COLO829 (cell line): ENCODE results near the gene BCL2.
"Not testable (repeated sequence)": the region's sequence is repeated elsewhere in the genome, so short reads cannot be mapped to it uniquely, and the experiment has no call there.

Experiments
- DNase-seq: peaks from one replicate; pipeline ENCODE4 v3.0.0; 2012; ENCODE audit warnings: low spot score

The BCL2 gene

GRCh38 chr18:63234432-63234831 lies 85.1 kb downstream of the BCL2 start:
- DNase-seq = no peak

- no peak for DNase-seq
These were observed 86.2 kb downstream of the BCL2 start for GRCh38 chr18:63233334-63233733.

GRCh38 chr18:63232826-63233225 lies 86.7 kb downstream of the BCL2 start:
- DNase-seq = no peak

- DNase-seq = no peak
These were observed 89.6 kb downstream of the BCL2 start for GRCh38 chr18:63229971-63230370.

GRCh38 chr18:63225434-63225833 lies 94.1 kb downstream of the BCL2 start:
- no peak for DNase-seq

- DNase-seq = no peak
These were observed 94.9 kb downstream of the BCL2 start for GRCh38 chr18:63224630-63225029.

- DNase-seq = no peak
These were observed 95.7 kb downstream of the BCL2 start for GRCh38 chr18:63223837-63224236.

GRCh38 chr18:63220903-63221302 lies 98.7 kb downstream of the BCL2 start:
- DNase-seq = no peak

GRCh38 chr18:63218472-63218871 lies 101.1 kb downstream of the BCL2 start:
- DNase-seq = peak; percentile 13

- no peak for DNase-seq
These were observed 102.9 kb downstream of the BCL2 start for GRCh38 chr18:63216516-63217311.

- DNase-seq = no peak
These were observed 105.5 kb downstream of the BCL2 start for GRCh38 chr18:63213936-63214671.

GRCh38 chr18:63213331-63213900 lies 106.2 kb downstream of the BCL2 start:
- DNase-seq = no peak

GRCh38 chr18:63210521-63210920 lies 109.0 kb downstream of the BCL2 start:
- no peak for DNase-seq

- DNase-seq = no peak
These were observed 110.9 kb downstream of the BCL2 start for GRCh38 chr18:63208676-63209075.

GRCh38 chr18:63207835-63208234 lies 111.7 kb downstream of the BCL2 start:
- DNase-seq = no peak

GRCh38 chr18:63207143-63207790 lies 112.3 kb downstream of the BCL2 start:
- no peak for DNase-seq

GRCh38 chr18:63206433-63207142 lies 113.0 kb downstream of the BCL2 start:
- no peak for DNase-seq

GRCh38 chr18:63205791-63206252 lies 113.7 kb downstream of the BCL2 start:
- DNase-seq = no peak

GRCh38 chr18:63203497-63203896 lies 116.1 kb downstream of the BCL2 start:
- no peak for DNase-seq

GRCh38 chr18:63202828-63203227 lies 116.7 kb downstream of the BCL2 start:
- DNase-seq = no peak

- DNase-seq = not testable (repeated sequence)
These were observed 118.1 kb downstream of the BCL2 start for GRCh38 chr18:63201456-63201855.

- DNase-seq = no peak
These were observed 119.8 kb downstream of the BCL2 start for GRCh38 chr18:63199743-63200241.
